Colon (tissue), 2 donors: ENCODE measurements around the gene FRMD4A.

Experiments used
- FAIRE-seq: peaks from 2 replicates; lab custom pipeline; 2012; peaks lifted over from hg19 to GRCh38; lab: Jason Lieb, UNC
- donor health status: control.
- donor health status: control.

The FRMD4A gene

GRCh38 chr10:13648425-13648824 lies 682.3 kb downstream of the FRMD4A start:
- no peak for FAIRE-seq

GRCh38 chr10:13644866-13645265 lies 685.9 kb downstream of the FRMD4A start:
- no peak for FAIRE-seq

GRCh38 chr10:13643016-13643415 lies 687.7 kb downstream of the FRMD4A start:
- no peak for FAIRE-seq

- no peak for FAIRE-seq
Observed at GRCh38 chr10:13642293-13642692, 688.4 kb downstream of the FRMD4A start.

GRCh38 chr10:13637894-13638293 lies 692.8 kb downstream of the FRMD4A start:
- FAIRE-seq: no peak

- FAIRE-seq: no peak
Observed at GRCh38 chr10:13637303-13637856, 693.3 kb downstream of the FRMD4A start.

- no peak for FAIRE-seq
Observed at GRCh38 chr10:13636776-13637175, 693.9 kb downstream of the FRMD4A start.

GRCh38 chr10:13634207-13634606 lies 696.5 kb downstream of the FRMD4A start:
- no peak for FAIRE-seq

- no peak for FAIRE-seq
Observed at GRCh38 chr10:13633689-13634088, 697.0 kb downstream of the FRMD4A start.

GRCh38 chr10:13632884-13633440 lies 697.8 kb downstream of the FRMD4A start:
- FAIRE-seq: no peak

- no peak for FAIRE-seq
Observed at GRCh38 chr10:13632440-13632839, 698.3 kb downstream of the FRMD4A start.

- FAIRE-seq: no peak
Observed at GRCh38 chr10:13631594-13631993, 699.1 kb downstream of the FRMD4A start.

GRCh38 chr10:13630231-13630630 lies 700.5 kb downstream of the FRMD4A start:
- FAIRE-seq: no peak

GRCh38 chr10:13629116-13629515 lies 701.6 kb downstream of the FRMD4A start:
- FAIRE-seq: no peak

GRCh38 chr10:13628661-13629060 lies 702.1 kb downstream of the FRMD4A start:
- FAIRE-seq: no peak

- no peak for FAIRE-seq
Observed at GRCh38 chr10:13627459-13628310, 703.0 kb downstream of the FRMD4A start.

GRCh38 chr10:13624630-13625029 lies 706.1 kb downstream of the FRMD4A start:
- no peak for FAIRE-seq

- FAIRE-seq: no peak
Observed at GRCh38 chr10:13621931-13622330, 708.8 kb downstream of the FRMD4A start.

- FAIRE-seq: no peak
Observed at GRCh38 chr10:13617116-13617515, 713.6 kb downstream of the FRMD4A start.

- no peak for FAIRE-seq
Observed at GRCh38 chr10:13615650-13616300, 714.9 kb downstream of the FRMD4A start.

GRCh38 chr10:13614530-13615332 lies 716.0 kb downstream of the FRMD4A start:
- no peak for FAIRE-seq

GRCh38 chr10:13613519-13613918 lies 717.2 kb downstream of the FRMD4A start:
- FAIRE-seq: no peak
